ENCODE measurements around the gene VRK3.

The VRK3 gene

GRCh38 chr19:50007947-50008346 is 17.2 kb downstream of the VRK3 start:
- DNase-seq, result no peak
- Histone ChIP-seq H3K9me3 (ENCODE audit: control insufficient read depth, low read length) (no peaks in the 10 kb centered on the region), H3K27ac (ENCODE audit: insufficient read depth, low read length, poor library complexity, severe bottlenecking) (no peak overlapping the region), H3K27me3 (replicated peaks; ENCODE audit: control insufficient read depth, insufficient read depth, low read length, poor library complexity, severe bottlenecking) (no peaks in the 10 kb centered on the region), H3K4me1 (ENCODE audit: control insufficient read depth, insufficient read depth, low read length, poor library complexity, severe bottlenecking) (peaks cover 9% of the 10 kb centered on the region), H3K4me3 (ENCODE audit: insufficient read depth, low read depth, low read length, poor library complexity, severe bottlenecking) (no peak overlapping the region), H3K36me3 (ENCODE audit: control insufficient read depth, insufficient read depth, low read length) (peaks cover 58% of the 10 kb centered on the region)

DNA sequence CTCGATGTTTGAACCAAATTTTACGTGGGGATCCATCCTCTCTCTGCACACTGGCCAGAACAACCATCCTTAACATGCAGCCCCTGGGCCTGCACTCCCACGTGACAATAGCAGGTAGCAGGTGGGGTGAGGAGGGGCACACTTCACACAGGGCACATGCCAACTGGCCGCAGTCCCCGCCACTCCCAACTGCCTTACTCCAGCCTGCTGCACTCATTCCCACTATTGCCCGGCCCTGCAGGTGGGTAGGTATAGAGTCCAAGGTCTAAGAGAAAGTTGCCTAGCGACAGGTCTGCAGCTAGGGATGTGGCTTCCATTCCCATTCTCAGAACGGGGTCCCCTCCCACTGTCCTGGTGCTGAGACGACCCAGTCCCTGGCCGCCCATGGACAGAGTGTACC is 18.0 kb downstream of the VRK3 start:
- Histone ChIP-seq H3K4me3 (ENCODE audit: insufficient read depth, low read depth, low read length, poor library complexity, severe bottlenecking) (no peak overlapping the region), H3K27me3 (replicated peaks; ENCODE audit: control insufficient read depth, insufficient read depth, low read length, poor library complexity, severe bottlenecking) (no peaks in the 10 kb centered on the region), H3K4me1 (ENCODE audit: control insufficient read depth, insufficient read depth, low read length, poor library complexity, severe bottlenecking) (peaks cover 9% of the 10 kb centered on the region), H3K27ac (ENCODE audit: insufficient read depth, low read length, poor library complexity, severe bottlenecking) (no peak overlapping the region), H3K9me3 (ENCODE audit: control insufficient read depth, low read length) (no peaks in the 10 kb centered on the region), H3K36me3 (ENCODE audit: control insufficient read depth, insufficient read depth, low read length) (peaks cover 66% of the 10 kb centered on the region)
- DNase-seq, result no peak

GRCh38 chr19:50005428-50005827 is 19.7 kb downstream of the VRK3 start:
- Histone ChIP-seq H3K36me3 (ENCODE audit: control insufficient read depth, insufficient read depth, low read length) (peaks cover 78% of the 10 kb centered on the region), H3K27me3 (replicated peaks; ENCODE audit: control insufficient read depth, insufficient read depth, low read length, poor library complexity, severe bottlenecking) (no peaks in the 10 kb centered on the region), H3K27ac (ENCODE audit: insufficient read depth, low read length, poor library complexity, severe bottlenecking) (no peak overlapping the region), H3K4me1 (ENCODE audit: control insufficient read depth, insufficient read depth, low read length, poor library complexity, severe bottlenecking) (peaks cover 9% of the 10 kb centered on the region), H3K4me3 (ENCODE audit: insufficient read depth, low read depth, low read length, poor library complexity, severe bottlenecking) (no peak overlapping the region), H3K9me3 (ENCODE audit: control insufficient read depth, low read length) (no peaks in the 10 kb centered on the region)
- no peak for DNase-seq

DNA sequence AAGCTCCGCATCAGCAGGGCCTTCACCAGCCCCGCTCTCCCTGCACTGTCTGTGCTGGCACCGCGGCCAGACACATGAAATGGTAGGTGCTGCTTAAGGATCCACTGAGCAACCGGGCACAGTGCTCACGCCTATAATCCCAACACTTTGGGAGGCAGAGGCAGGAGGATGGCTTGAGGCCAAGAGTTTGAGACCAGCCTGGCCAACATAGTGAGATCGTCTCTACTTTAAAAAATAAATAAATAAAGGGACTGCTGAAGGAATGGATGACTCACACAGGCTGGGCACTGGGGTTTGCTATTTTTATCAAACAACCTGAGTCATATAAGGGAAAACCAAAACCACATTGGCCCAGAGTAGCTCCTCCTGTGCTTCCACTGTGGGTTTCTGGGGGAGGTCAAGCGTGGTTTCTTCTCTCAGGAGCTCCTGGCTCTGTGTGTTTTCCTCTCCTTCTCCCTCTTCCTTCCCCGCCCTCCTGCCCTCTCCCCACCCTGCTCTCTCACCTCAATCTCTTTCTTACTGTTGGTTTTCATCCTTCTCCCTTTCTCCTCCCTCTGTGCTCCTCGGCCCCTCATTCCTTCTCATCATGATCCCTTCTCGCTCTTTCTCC is 21.3 kb downstream of the VRK3 start:
- no peak for DNase-seq
- Histone ChIP-seq H3K9me3 (ENCODE audit: control insufficient read depth, low read length) (no peaks in the 10 kb centered on the region), H3K4me3 (ENCODE audit: insufficient read depth, low read depth, low read length, poor library complexity, severe bottlenecking) (no peak overlapping the region), H3K27me3 (replicated peaks; ENCODE audit: control insufficient read depth, insufficient read depth, low read length, poor library complexity, severe bottlenecking) (no peaks in the 10 kb centered on the region), H3K4me1 (ENCODE audit: control insufficient read depth, insufficient read depth, low read length, poor library complexity, severe bottlenecking) (peaks cover 9% of the 10 kb centered on the region), H3K36me3 (ENCODE audit: control insufficient read depth, insufficient read depth, low read length) (peaks cover 88% of the 10 kb centered on the region), H3K27ac (ENCODE audit: insufficient read depth, low read length, poor library complexity, severe bottlenecking) (no peak overlapping the region)

GRCh38 chr19:50003254-50003788 is 21.9 kb downstream of the VRK3 start:
- no peak overlapping the region for H3K27ac ChIP-seq (ENCODE audit: insufficient read depth, low read length, poor library complexity, severe bottlenecking)

DNA sequence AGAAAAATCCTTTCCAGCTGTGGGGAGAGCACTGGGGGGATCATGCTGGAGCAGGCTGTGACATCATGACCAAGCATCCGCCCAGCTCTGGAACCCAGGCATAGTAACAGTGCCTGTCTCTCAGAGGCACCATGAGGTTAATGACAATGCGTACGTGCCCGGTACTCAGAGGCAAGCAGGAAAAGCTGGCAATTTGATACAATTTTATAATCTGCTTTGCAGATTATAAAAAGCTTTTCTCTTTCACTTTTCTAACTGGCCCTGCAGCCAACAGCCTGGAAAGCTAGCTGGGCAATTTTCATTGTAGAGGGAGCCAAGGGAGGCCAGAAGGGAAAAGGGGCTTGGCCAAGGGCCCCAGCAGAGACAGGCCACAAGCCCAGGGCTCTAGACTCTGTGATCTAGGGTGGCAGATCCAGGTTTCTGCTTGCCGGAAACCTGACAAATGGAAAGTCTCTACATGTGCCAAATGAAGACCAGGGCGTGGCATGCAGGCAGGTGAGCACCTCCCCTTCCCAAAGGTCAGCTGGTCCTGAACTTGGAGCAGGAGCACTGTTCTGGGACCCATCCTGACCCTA is 22.7 kb downstream of the VRK3 start:
- H3K4me3 ChIP-seq (ENCODE audit: insufficient read depth, low read depth, low read length, poor library complexity, severe bottlenecking), result no peak overlapping the region
- no peaks in the 10 kb centered on the region for H3K9me3 ChIP-seq (ENCODE audit: control insufficient read depth, low read length)
- no peak for DNase-seq
- H3K27me3 ChIP-seq (replicated peaks; ENCODE audit: control insufficient read depth, insufficient read depth, low read length, poor library complexity, severe bottlenecking), result no peaks in the 10 kb centered on the region
- H3K4me1 ChIP-seq (ENCODE audit: control insufficient read depth, insufficient read depth, low read length, poor library complexity, severe bottlenecking), result peaks cover 9% of the 10 kb centered on the region
- peaks cover 80% of the 10 kb centered on the region for H3K36me3 ChIP-seq (ENCODE audit: control insufficient read depth, insufficient read depth, low read length)
- H3K27ac ChIP-seq (ENCODE audit: insufficient read depth, low read length, poor library complexity, severe bottlenecking), result no peak overlapping the region

More at GRCh38 chr19:50003254-50003788, 21.9 kb downstream of the VRK3 start:
- Histone ChIP-seq H3K4me1 (ENCODE audit: control insufficient read depth, insufficient read depth, low read length, poor library complexity, severe bottlenecking) (peaks cover 9% of the 10 kb centered on the region), H3K9me3 (ENCODE audit: control insufficient read depth, low read length) (no peaks in the 10 kb centered on the region), H3K36me3 (ENCODE audit: control insufficient read depth, insufficient read depth, low read length) (peaks cover 84% of the 10 kb centered on the region), H3K4me3 (ENCODE audit: insufficient read depth, low read depth, low read length, poor library complexity, severe bottlenecking) (no peak overlapping the region), H3K27me3 (replicated peaks; ENCODE audit: control insufficient read depth, insufficient read depth, low read length, poor library complexity, severe bottlenecking) (no peaks in the 10 kb centered on the region)
- no peak for DNase-seq

DNA sequence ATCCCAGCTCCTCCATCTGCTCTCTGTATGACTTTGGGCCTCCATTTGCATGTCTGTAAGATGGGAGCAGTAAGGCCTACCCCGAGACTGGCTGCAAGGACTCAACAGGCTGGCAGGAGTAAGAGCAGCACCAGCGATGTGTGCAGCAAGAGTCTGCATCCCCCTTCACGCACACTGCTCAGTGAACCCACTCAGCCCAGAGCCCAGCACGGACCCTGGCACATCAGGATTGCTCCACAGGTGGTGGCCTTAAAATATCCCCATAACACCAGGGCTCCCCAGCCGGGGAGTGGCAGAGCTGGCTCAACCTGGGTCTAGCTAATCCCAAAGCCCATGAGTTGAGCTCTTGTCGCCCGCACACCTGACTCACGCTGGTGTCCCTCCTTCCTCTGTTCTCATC is 23.4 kb downstream of the VRK3 start:
- H3K27ac ChIP-seq (ENCODE audit: insufficient read depth, low read length, poor library complexity, severe bottlenecking), result no peak overlapping the region
- H3K9me3 ChIP-seq (ENCODE audit: control insufficient read depth, low read length), result no peaks in the 10 kb centered on the region
- peaks cover 80% of the 10 kb centered on the region for H3K36me3 ChIP-seq (ENCODE audit: control insufficient read depth, insufficient read depth, low read length)
- peaks cover 9% of the 10 kb centered on the region for H3K4me1 ChIP-seq (ENCODE audit: control insufficient read depth, insufficient read depth, low read length, poor library complexity, severe bottlenecking)
- no peaks in the 10 kb centered on the region for H3K27me3 ChIP-seq (replicated peaks; ENCODE audit: control insufficient read depth, insufficient read depth, low read length, poor library complexity, severe bottlenecking)
- DNase-seq, result no peak
- H3K4me3 ChIP-seq (ENCODE audit: insufficient read depth, low read depth, low read length, poor library complexity, severe bottlenecking), result no peak overlapping the region

- Histone ChIP-seq H3K4me1 (ENCODE audit: control insufficient read depth, insufficient read depth, low read length, poor library complexity, severe bottlenecking) (peaks cover 9% of the 10 kb centered on the region), H3K27ac (ENCODE audit: insufficient read depth, low read length, poor library complexity, severe bottlenecking) (no peak overlapping the region), H3K4me3 (ENCODE audit: insufficient read depth, low read depth, low read length, poor library complexity, severe bottlenecking) (no peak overlapping the region), H3K36me3 (ENCODE audit: control insufficient read depth, insufficient read depth, low read length) (peaks cover 77% of the 10 kb centered on the region), H3K27me3 (replicated peaks; ENCODE audit: control insufficient read depth, insufficient read depth, low read length, poor library complexity, severe bottlenecking) (no peaks in the 10 kb centered on the region), H3K9me3 (ENCODE audit: control insufficient read depth, low read length) (no peaks in the 10 kb centered on the region)
- DNase-seq, result no peak
These were observed 24.2 kb downstream of the VRK3 start for GRCh38 chr19:50000841-50001557.

DNA sequence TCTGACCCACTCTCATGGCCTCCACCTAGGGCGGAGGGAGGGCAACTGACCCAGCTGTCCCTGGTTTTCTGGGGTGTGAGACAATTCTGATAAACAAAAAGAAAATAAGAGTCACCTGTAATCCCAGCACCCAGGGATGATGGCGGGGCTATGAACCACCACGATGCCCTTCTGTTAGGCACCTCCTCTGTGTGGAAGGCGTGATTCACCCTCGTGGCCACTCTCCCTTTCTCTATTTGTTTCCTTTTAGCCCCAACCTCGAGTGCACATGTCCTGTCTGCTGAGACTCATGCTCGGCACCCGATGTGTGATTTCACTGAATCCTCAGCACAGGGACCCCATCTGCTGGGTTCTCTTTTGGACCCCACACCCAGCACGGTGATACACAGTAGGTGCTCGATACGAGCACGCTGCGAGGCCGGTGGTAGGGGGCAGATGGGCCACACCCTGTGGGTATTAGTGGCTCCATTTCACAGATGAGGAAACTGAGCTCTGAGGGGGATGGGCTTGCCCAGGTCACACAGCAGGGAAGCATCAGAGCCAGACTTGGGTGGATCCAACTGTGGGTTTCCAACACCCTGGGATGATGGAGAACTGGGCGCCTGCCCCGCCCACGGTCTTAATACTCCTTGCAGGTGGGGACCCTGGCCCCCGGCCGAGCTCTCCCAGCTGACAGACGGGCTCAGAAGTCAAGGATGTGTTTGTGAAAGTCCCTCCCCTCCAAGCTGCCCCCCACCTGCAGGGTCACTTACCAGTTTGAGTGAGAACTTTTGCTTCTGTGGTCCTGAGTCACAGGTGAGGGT is 24.9 kb downstream of the VRK3 start:
- Histone ChIP-seq H3K4me3 (ENCODE audit: insufficient read depth, low read depth, low read length, poor library complexity, severe bottlenecking) (no peak overlapping the region), H3K36me3 (ENCODE audit: control insufficient read depth, insufficient read depth, low read length) (peaks cover 78% of the 10 kb centered on the region), H3K9me3 (ENCODE audit: control insufficient read depth, low read length) (no peaks in the 10 kb centered on the region), H3K4me1 (ENCODE audit: control insufficient read depth, insufficient read depth, low read length, poor library complexity, severe bottlenecking) (peaks cover 9% of the 10 kb centered on the region), H3K27ac (ENCODE audit: insufficient read depth, low read length, poor library complexity, severe bottlenecking) (no peak overlapping the region), H3K27me3 (replicated peaks; ENCODE audit: control insufficient read depth, insufficient read depth, low read length, poor library complexity, severe bottlenecking) (no peaks in the 10 kb centered on the region)
- DNase-seq, result no peak

Measured in effector memory CD4-positive, alpha-beta T cell (primary cell).